Measurements from ENCODE around the gene SLC26A6. TPM values are rescaled to one million over a fixed set of nuclear protein-coding genes. Genes with fewer than 3 reads are reported as not detected.
A peak's percentile ranks its signal among the peaks of the same experiment; 100 is the strongest.

SLC26A6 gene
- polyA plus RNA-seq, 1 donor (not counting 4 experiments of a cell fraction or from before 2014, with no cell fraction given) = 24.9 TPM

- H3K27me3 ChIP-seq (ENCODE audit: control insufficient read depth, extremely low read depth, insufficient read depth, low read length) = peaks cover 15% of the 10 kb centered on the region
- no peaks in the 10 kb centered on the region for H3K9me1 ChIP-seq (ENCODE audit: control insufficient read depth, extremely low read depth, insufficient read depth, low read length)
- TF ChIP-seq CTCF (optimal IDR thresholded peaks at IDR 0.05 in 1 of 3, IDR thresholded peaks at IDR 0.05 in 1 of 3, conservative IDR thresholded peaks at IDR 0.05 in 1 of 3; ENCODE audit: extremely low read depth in 1 of 3, insufficient read depth in 2 of 3, low read length in 3 of 3) (no peak), EZH2 (IDR thresholded peaks at IDR 0.05; ENCODE audit: low read length) (peak; percentile 7)
- H3K4me3 ChIP-seq (ENCODE audit: control insufficient read depth in 2 of 3, extremely low read depth in 1 of 3, insufficient read depth in 2 of 3, low read depth in 1 of 3, low read length in 3 of 3) = no peak overlapping the region
- H3K4me2 ChIP-seq (ENCODE audit: control insufficient read depth, extremely low read depth, insufficient read depth, low read depth, low read length) = peak overlapping the region; percentile 68
- FAIRE-seq (no peak), DNase-seq (ENCODE audit: low read depth, low spot score) (no peak)
- dilution Hi-C loops (cut with MboI; ENCODE audit: extremely low pct_ligation_motif_present, low sequenced_read_pairs) = no loop called here
- H3K36me3 ChIP-seq (ENCODE audit: control insufficient read depth in 2 of 2, extremely low read depth in 1 of 2, insufficient read depth in 2 of 2, low read length in 2 of 2) = no peaks in the 10 kb centered on the region
- H3K9me3 ChIP-seq (ENCODE audit: control insufficient read depth, low read depth, low read length) = no peaks in the 10 kb centered on the region
- no peak overlapping the region for H2AFZ ChIP-seq (ENCODE audit: control insufficient read depth, low read length)
- H3K4me1 ChIP-seq (ENCODE audit: control insufficient read depth, extremely low read depth, insufficient read depth, low read length) = peaks cover 9% of the 10 kb centered on the region
- no peaks in the 10 kb centered on the region for H4K20me1 ChIP-seq (ENCODE audit: control insufficient read depth, extremely low read depth, insufficient read depth, low read length)
- H3K79me2 ChIP-seq (ENCODE audit: control insufficient read depth, insufficient read depth, low read length) = no peaks in the 10 kb centered on the region
- H3K27ac ChIP-seq (ENCODE audit: control insufficient read depth, insufficient read depth, low read length) = no peak overlapping the region
- H3K9ac ChIP-seq (ENCODE audit: control insufficient read depth, extremely low read depth, insufficient read depth, low read length) = no peak overlapping the region
Measured at GRCh38 chr3:48660800-48661400, 25.6 kb upstream of the SLC26A6 start.

DNA sequence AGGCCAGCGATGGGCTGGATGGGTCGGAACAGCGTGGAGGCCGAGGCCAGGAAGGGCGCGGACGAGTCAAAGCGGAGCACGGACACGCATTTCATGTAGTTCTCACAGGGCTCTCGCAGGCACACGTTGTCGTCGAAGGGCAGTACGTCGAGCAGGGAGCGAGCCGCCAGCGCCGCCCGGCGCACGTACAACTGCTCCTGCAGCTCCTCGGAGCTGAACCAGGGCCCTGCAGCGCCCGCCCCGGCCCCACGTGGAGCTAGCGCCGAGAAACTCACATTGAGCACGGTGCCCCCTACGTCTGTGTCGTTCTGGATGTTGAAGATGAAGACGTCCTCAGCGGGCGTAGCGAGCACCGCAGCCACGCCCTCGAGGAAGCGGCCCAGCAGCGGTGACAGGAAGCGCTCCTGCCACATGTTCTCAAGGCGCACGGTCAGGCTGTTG, 21.6 kb upstream of the SLC26A6 start:
- Histone ChIP-seq H3K79me2 (ENCODE audit: control insufficient read depth, insufficient read depth, low read length) (no peaks in the 10 kb centered on the region), H3K36me3 (ENCODE audit: control insufficient read depth in 2 of 2, extremely low read depth in 1 of 2, insufficient read depth in 2 of 2, low read length in 2 of 2) (no peaks in the 10 kb centered on the region), H2AFZ (ENCODE audit: control insufficient read depth, low read length) (peak overlapping the region; percentile 48), H3K9me3 (ENCODE audit: control insufficient read depth, low read depth, low read length) (no peaks in the 10 kb centered on the region), H3K9ac (ENCODE audit: control insufficient read depth, extremely low read depth, insufficient read depth, low read length) (no peak overlapping the region), H3K4me3 (ENCODE audit: control insufficient read depth in 2 of 3, extremely low read depth in 1 of 3, insufficient read depth in 2 of 3, low read depth in 1 of 3, low read length in 3 of 3) (peak overlapping the region in 2 of 3 experiments; percentile 32 to 60), H3K4me1 (ENCODE audit: control insufficient read depth, extremely low read depth, insufficient read depth, low read length) (peaks cover 4% of the 10 kb centered on the region), H4K20me1 (ENCODE audit: control insufficient read depth, extremely low read depth, insufficient read depth, low read length) (no peaks in the 10 kb centered on the region), H3K4me2 (ENCODE audit: control insufficient read depth, extremely low read depth, insufficient read depth, low read depth, low read length) (peak overlapping the region; percentile 67), H3K27ac (ENCODE audit: control insufficient read depth, insufficient read depth, low read length) (no peak overlapping the region), H3K9me1 (ENCODE audit: control insufficient read depth, extremely low read depth, insufficient read depth, low read length) (no peaks in the 10 kb centered on the region), H3K27me3 (ENCODE audit: control insufficient read depth, extremely low read depth, insufficient read depth, low read length) (peaks cover 15% of the 10 kb centered on the region)
- no peak for TF ChIP-seq EZH2 (IDR thresholded peaks at IDR 0.05; ENCODE audit: low read length)
- no peak for TF ChIP-seq CTCF (optimal IDR thresholded peaks at IDR 0.05 in 1 of 3, IDR thresholded peaks at IDR 0.05 in 1 of 3, conservative IDR thresholded peaks at IDR 0.05 in 1 of 3; ENCODE audit: extremely low read depth in 1 of 3, insufficient read depth in 2 of 3, low read length in 3 of 3)
- FAIRE-seq (no peak), DNase-seq (ENCODE audit: low read depth, low spot score) (no peak)
- dilution Hi-C loops (cut with MboI; ENCODE audit: extremely low pct_ligation_motif_present, low sequenced_read_pairs) = no loop called here

Measured in keratinocyte (primary cell).